Urinary bladder (tissue), 4 donors: ENCODE data around the gene PDE6G. TPM values are rescaled to one million over a fixed set of nuclear protein-coding genes. Genes with fewer than 3 reads are reported as not detected.

ENCODE experiments used
- DNase-seq: peaks from one replicate; pipeline ENCODE4 v3.0.0-alpha.2; 2015; ENCODE audit errors: extremely low spot score
- H3K27ac ChIP-seq: one replicate; pipeline ENCODE4 v1.5.1; 2013; ENCODE audit warnings: low read depth, mild to moderate bottlenecking, moderate library complexity
- H3K36me3 ChIP-seq: one replicate; pipeline ENCODE4 v1.6.1; 2013; ENCODE audit warnings: mild to moderate bottlenecking, moderate library complexity; ENCODE audit not compliant: insufficient read depth
- H3K4me1 ChIP-seq: one replicate; pipeline ENCODE4 v1.6.1; 2013; ENCODE audit warnings: mild to moderate bottlenecking, moderate library complexity; ENCODE audit not compliant: insufficient read depth
- H3K4me3 ChIP-seq: one replicate; pipeline ENCODE4 v1.5.1; 2013; ENCODE audit warnings: low read depth, low read length
- WGBS: extraction: QIAGEN DNeasy Blood & Tissue Kit; methylation state at CpG from one replicate; pipeline ENCODE4 v1.1.7; 2013; 5-methylcytosine and 5-hydroxymethylcytosine counted together
- polyA plus RNA-seq: library from polyadenylated mRNA; stranded (reverse); fragments of 200-250 nt; gene quantifications from one replicate; pipeline ENCODE4 v1.2.3, GENCODE V29; 2013
- total RNA-seq: library from RNA; depleted of rRNA; stranded (reverse); fragments of >200 nt; gene quantifications from one replicate; pipeline ENCODE4 v1.2.3, GENCODE V29; 2014
- donor health status: healthy with polysubstance abuse.
- donor health status: healthy.

Gene PDE6G
- total and polyA plus RNA-seq, 2 donors: 1.2 TPM; not detected in 1

- DNase-seq: no peak
- 94% methylated on average over 19 of the region's 19 CpGs for WGBS
- Histone ChIP-seq H3K36me3 (peaks cover 15% of the 10 kb centered on the region), H3K27ac (no peak overlapping the region), H3K4me1 (no peaks in the 10 kb centered on the region), H3K4me3 (no peak overlapping the region)
Observed at GRCh38 chr17:81694810-81695209, 38.5 kb upstream of the PDE6G start.

DNA sequence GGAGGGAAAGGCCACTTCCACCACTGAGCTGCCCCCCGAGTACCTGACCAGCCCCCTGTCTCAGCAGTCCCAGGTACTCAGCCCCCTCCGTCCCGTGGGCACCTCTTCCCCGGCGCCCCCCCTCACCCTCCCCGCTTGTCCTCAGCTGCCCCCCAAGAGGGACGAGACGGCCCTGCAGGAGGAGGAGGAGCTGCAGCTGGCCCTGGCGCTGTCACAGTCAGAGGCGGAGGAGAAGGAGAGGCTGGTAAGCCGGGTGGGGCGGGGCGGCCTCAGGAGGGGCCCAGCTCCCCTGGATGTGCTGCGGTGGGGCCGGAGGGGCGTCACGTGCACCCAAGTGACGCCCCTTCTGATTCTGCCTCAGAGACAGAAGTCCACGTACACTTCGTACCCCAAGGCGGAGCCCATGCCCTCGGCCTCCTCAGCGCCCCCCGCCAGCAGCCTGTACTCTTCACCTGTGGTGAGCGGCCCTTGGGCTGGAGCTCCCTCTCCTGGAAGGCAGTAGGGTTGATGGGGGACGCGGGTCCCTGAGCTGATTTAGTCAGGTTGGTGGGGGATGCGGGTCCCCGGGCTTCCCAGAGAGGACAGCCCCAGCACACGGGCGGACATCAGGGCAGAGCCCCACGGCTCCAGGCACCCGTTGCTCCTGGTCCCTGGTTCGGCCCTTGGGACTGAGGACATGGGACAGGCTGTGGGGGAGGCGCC lies 37.3 kb upstream of the PDE6G start:
- WGBS: 87% methylated on average over 35 of the region's 35 CpGs
- Histone ChIP-seq H3K36me3 (peaks cover 15% of the 10 kb centered on the region), H3K4me3 (no peak overlapping the region), H3K27ac (no peak overlapping the region), H3K4me1 (no peaks in the 10 kb centered on the region)
- DNase-seq: no peak

- H3K36me3 ChIP-seq: peaks cover 19% of the 10 kb centered on the region
Observed at GRCh38 chr17:81691608-81692007, 35.3 kb upstream of the PDE6G start.

DNA sequence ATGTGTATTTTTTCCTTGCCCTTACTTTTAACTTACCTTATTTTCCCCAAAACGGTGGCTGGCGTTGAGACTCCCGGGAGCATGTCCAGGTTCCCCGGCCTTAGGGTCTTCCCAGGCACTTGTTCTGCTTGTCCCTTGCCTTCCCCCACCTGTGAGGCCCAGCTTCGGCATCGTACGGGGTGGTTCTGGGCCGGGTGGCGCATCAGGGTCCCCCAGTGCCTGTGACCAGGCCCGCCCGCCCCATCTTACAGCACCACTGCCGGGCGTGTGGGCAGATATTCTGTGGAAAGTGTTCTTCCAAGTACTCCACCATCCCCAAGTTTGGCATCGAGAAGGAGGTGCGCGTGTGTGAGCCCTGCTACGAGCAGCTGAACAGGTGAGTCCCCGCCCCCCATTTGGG lies 34.9 kb upstream of the PDE6G start:
- no peak overlapping the region for H3K27ac ChIP-seq
- H3K4me3 ChIP-seq: no peak overlapping the region
- peaks cover 18% of the 10 kb centered on the region for H3K36me3 ChIP-seq
- 91% methylated on average over 18 of the region's 18 CpGs for WGBS
- no peaks in the 10 kb centered on the region for H3K4me1 ChIP-seq
- no peak for DNase-seq

More at GRCh38 chr17:81691608-81692007, 35.3 kb upstream of the PDE6G start:
- DNase-seq: no peak
- no peak overlapping the region for H3K4me3 ChIP-seq
- H3K27ac ChIP-seq: no peak overlapping the region
- H3K4me1 ChIP-seq: no peaks in the 10 kb centered on the region
- 97% methylated on average over 20 of the region's 20 CpGs for WGBS

- peaks cover 13% of the 10 kb centered on the region for H3K36me3 ChIP-seq
- DNase-seq: no peak
- 90% methylated on average over 17 of the region's 17 CpGs for WGBS
- no peaks in the 10 kb centered on the region for H3K4me1 ChIP-seq
- H3K27ac ChIP-seq: no peak overlapping the region
- no peak overlapping the region for H3K4me3 ChIP-seq
Observed at GRCh38 chr17:81690549-81690948, 34.2 kb upstream of the PDE6G start.

DNA sequence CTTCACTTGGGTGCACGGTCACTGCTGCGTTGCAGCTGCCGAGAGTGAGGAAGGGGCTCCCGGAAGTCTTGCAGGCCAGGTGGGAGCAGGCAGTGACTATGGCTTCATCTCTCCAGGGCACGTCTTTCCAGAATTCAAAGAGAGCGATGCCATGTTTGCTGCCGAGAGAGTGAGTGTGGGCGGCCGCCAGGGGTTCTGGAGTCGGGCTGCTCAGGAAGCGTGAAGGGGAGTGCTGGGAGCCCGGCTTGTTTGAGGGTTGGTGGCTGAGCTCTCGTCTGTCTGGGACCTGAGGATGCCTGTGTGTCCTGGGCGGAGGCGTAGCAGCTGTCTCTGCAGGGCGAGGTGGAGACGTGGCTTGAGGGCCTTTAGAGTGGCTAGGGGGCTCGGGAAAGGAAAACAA lies 33.7 kb upstream of the PDE6G start:
- Histone ChIP-seq H3K27ac (no peak overlapping the region), H3K36me3 (peaks cover 13% of the 10 kb centered on the region), H3K4me1 (no peaks in the 10 kb centered on the region), H3K4me3 (no peak overlapping the region)
- DNase-seq: no peak
- WGBS: 93% methylated on average over 18 of the region's 18 CpGs

GRCh38 chr17:81688616-81689015 lies 32.3 kb upstream of the PDE6G start:
- H3K36me3 ChIP-seq: peaks cover 10% of the 10 kb centered on the region

GRCh38 chr17:81687770-81688541 lies 31.6 kb upstream of the PDE6G start:
- Histone ChIP-seq H3K4me3 (no peak overlapping the region), H3K27ac (no peak overlapping the region), H3K4me1 (no peaks in the 10 kb centered on the region), H3K36me3 (peaks cover 10% of the 10 kb centered on the region)
- no peak for DNase-seq
- WGBS: 92% methylated on average over 41 of the region's 41 CpGs

More at GRCh38 chr17:81688616-81689015, 32.3 kb upstream of the PDE6G start:
- WGBS: 89% methylated on average over 14 of the region's 14 CpGs
- Histone ChIP-seq H3K27ac (no peak overlapping the region), H3K4me1 (no peaks in the 10 kb centered on the region), H3K4me3 (no peak overlapping the region)
- no peak for DNase-seq

DNA sequence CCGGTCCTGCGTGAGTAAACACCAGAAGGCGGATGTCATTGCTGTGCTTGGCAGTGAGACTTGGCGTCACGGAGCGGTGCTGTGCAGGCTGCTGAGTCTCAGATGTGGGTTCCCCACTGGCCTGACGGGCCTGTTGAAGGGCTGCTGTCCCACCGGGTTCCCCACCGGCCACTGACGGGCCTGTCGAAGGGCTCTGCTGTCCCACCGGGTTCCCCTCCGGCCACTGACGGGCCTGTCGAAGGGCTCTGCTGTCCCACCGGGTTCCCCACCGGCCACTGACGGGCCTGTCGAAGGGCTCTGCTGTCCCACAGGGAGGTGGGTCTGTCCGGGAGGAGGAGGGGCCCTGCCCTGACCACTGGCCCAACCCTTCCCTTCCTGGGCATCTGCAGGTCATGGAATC lies 30.3 kb upstream of the PDE6G start:
- H3K4me3 ChIP-seq: no peak overlapping the region
- no peak overlapping the region for H3K27ac ChIP-seq
- no peaks in the 10 kb centered on the region for H3K4me1 ChIP-seq
- H3K36me3 ChIP-seq: peaks cover 9% of the 10 kb centered on the region
- WGBS: 91% methylated on average over 20 of the region's 20 CpGs
- DNase-seq: no peak

DNA sequence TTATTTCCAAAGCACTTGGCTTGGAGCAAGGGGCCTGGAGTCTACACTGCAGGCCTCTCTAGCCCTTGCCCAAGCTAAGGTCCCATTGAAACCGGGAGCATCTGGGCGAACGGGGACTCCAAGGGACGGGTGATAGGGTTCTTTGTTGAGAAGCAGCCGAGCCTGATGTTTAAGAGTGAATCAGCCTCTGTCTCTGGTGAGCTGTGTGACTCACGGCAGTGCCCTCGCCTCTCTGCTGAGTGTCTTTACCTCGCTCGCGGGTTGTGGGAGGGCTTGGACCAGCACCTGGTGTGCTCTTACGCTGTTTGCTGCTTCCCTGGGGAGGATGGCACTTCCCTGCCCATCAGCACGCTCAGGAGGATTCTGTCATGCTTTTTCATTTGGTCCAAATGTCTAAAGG lies 28.8 kb upstream of the PDE6G start:
- no peak for DNase-seq
- Histone ChIP-seq H3K4me1 (no peaks in the 10 kb centered on the region), H3K4me3 (peak overlapping the region; percentile 98), H3K27ac (no peak overlapping the region), H3K36me3 (peaks cover 9% of the 10 kb centered on the region)
- 80% methylated on average over 12 of the region's 12 CpGs for WGBS

DNA sequence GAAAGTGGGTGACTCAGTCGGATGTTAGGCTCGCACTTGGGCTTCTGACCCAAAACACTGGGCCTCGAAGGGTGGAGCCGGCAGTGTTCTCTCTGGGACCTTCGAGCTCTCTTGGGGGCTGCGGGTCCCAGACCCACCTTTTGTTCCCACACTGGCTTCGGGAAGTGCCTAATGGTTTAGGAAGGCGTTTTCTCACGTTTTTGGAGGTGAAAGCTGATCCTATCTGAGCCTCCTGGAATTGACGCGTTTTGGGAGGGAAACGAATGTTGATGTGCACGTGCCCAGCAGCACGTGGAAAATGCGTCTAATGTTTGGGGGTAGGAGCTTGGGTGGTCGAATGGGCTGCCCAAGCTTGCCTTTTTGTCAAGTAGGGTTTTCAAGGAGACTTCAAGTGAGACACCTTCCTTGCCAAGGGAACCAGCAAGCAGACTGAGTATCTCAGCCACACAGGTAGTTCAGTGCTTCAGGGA lies 28.1 kb upstream of the PDE6G start:
- peak overlapping the region; percentile 31 for H3K27ac ChIP-seq
- H3K4me1 ChIP-seq: no peaks in the 10 kb centered on the region
- DNase-seq: no peak
- 3% methylated on average over 16 of the region's 16 CpGs for WGBS
- H3K36me3 ChIP-seq: peaks cover 9% of the 10 kb centered on the region
- peak overlapping the region; percentile 98 for H3K4me3 ChIP-seq

- Histone ChIP-seq H3K4me1 (no peaks in the 10 kb centered on the region), H3K27ac (peak within 1 kb of the TSS; percentile 31), H3K4me3 (peak within 1 kb of the TSS; percentile 98), H3K36me3 (peaks cover 9% of the 10 kb centered on the region)
- DNase-seq: peak; percentile 96
- WGBS: under 1% methylated on average over 112 of the region's 112 CpGs
Observed at GRCh38 chr17:81683584-81684441, 27.5 kb upstream of the PDE6G start, which contains the start of the genes ARL16 and HGS. ARL16 (minus strand) TSS chr17:81683797; CDS start chr17:81683753, 44 bp downstream. HGS (plus strand) TSS chr17:81684011; CDS start chr17:81684067, 56 bp downstream.

GRCh38 chr17:81683208-81683583 lies 26.9 kb upstream of the PDE6G start:
- DNase-seq: no peak
- Histone ChIP-seq H3K27ac (peak overlapping the region; percentile 3), H3K4me3 (peak overlapping the region; percentile 85), H3K4me1 (no peaks in the 10 kb centered on the region), H3K36me3 (peaks cover 7% of the 10 kb centered on the region)
- under 1% methylated on average over 37 of the region's 37 CpGs for WGBS
